IPS-15b (cell line): Measurements from ENCODE around the gene HLA-E.
A peak's percentile ranks its signal among the peaks of the same experiment; 100 is the strongest.
"Not testable (repeated sequence)": the region's sequence is repeated elsewhere in the genome, so short reads cannot be mapped to it uniquely, and the experiment has no call there.

Experiments
- H3K27me3 ChIP-seq: one replicate; pipeline ENCODE4 v1.6.1; 2013; ENCODE audit warnings: low read length; ENCODE audit not compliant: control insufficient read depth, insufficient read depth
- H3K36me3 ChIP-seq: one replicate; pipeline ENCODE4 v1.6.1; 2013; ENCODE audit warnings: low read length; ENCODE audit not compliant: control insufficient read depth, insufficient read depth
- H3K4me1 ChIP-seq: one replicate; pipeline ENCODE4 v1.6.1; 2013; ENCODE audit warnings: mild to moderate bottlenecking, low read length; ENCODE audit not compliant: control insufficient read depth, insufficient read depth
- H3K4me3 ChIP-seq: one replicate; pipeline ENCODE4 v1.5.1; 2013; ENCODE audit warnings: low read depth, low read length
- H3K9ac ChIP-seq: one replicate; pipeline ENCODE4 v1.6.1; 2013; ENCODE audit warnings: low read depth, mild to moderate bottlenecking, low read length
- H3K9me3 ChIP-seq: one replicate; pipeline ENCODE4 v1.6.1; 2013; ENCODE audit warnings: mild to moderate bottlenecking, low read length; ENCODE audit not compliant: control insufficient read depth, insufficient read depth

The HLA-E gene

DNA sequence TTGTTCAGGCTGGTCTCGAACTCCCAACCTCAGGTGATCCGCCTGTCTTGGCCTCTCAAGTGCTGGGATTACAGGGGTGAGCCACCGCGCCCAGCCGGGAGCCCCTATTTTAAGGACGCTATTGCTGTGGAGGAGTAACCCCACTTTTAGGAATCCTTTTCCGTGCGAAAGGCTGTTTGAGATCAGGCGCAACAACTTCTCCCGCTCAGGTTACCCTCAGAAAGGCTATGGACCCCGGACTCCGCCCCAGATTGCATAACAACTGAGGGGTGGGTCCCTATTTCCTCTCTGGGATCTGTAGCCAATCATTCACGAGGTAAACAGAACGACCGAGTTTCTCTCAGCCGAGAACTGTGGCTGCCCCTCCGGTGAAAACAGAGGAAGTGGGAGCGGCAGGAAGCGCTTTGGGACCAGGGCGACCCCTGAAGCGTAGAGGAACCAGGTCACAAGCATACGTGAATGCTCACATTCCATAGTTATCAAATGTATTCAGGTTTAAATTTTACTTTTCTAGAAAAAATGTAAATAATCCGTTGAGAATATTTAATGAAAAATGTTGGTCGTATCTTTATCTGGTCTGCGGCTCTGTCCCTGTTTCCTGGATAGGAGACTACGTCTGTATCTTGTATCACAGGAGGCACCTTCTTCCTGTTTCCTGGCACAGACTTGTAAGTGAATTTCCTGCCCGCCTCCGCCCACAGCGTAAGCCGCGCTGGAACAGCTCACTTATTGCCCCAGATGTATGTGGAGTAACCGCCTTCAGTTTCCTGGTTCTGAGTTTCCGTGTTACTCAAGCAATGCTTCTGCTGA lies 26.8 kb downstream of the HLA-E start:
- Histone ChIP-seq H3K9ac (peak overlapping the region; percentile 37), H3K4me3 (peak overlapping the region; percentile 67), H3K36me3 (no peaks in the 10 kb centered on the region), H3K4me1 (peaks cover 8% of the 10 kb centered on the region), H3K27me3 (no peaks in the 10 kb centered on the region), H3K9me3 (no peaks in the 10 kb centered on the region)

DNA sequence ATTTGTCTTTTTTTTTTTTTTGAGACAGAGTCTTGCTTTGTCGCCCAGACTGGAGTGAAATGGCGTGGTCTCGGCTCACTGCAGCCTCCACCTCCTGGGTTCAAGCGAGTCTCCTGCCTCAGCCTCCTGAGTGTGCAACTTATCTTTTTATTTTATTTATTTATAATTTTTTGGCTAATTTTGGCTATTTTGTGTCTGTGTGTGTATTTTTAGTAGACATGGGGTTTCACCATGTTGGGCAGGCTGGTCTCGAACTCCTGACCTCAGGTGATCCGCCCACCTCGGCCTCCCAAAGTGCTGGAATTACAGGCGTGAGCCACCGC lies 27.4 kb downstream of the HLA-E start:
- not testable (repeated sequence) for H3K9ac ChIP-seq, H3K9me3 ChIP-seq, H3K36me3 ChIP-seq, H3K27me3 ChIP-seq, H3K4me1 ChIP-seq
- peak overlapping the region; percentile 67 for H3K4me3 ChIP-seq

DNA sequence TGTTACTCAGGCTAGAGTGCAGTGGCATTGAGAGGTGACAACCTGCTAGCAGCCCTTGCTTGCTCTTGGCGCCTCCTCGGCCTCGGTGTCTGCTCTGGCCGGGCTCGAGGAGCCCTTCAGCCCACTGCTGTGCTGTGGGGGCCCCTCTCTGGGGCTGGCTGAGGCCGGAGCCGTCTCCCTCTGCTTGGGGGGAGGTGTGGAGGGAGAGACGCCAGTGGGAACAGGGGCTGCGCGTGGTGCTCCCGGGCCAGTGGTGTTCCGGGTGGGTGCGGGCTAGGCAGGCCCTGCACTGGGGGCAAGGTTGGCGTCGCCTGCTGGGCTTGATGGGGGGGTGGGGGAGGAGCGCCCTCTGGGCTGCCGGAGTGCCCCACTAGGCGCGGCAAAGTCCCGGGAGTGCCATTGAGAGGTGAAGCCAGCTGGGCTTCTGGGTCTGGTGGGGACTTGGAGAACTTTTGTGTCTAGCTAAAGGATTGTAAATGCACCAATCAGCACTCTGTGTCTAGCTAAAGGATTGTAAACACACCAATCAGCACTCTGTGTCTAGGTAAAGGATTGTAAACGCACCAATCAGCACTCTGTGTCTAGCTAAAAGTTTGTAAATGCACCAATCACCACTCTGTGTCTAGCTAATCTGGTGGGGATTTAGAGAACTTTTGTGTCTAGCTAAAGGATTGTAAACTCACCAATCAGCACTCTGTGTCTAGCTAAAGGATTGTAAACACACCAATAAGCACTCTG lies 28.6 kb downstream of the HLA-E start:
- H3K4me1 ChIP-seq, H3K36me3 ChIP-seq, H3K9ac ChIP-seq, H3K9me3 ChIP-seq, H3K4me3 ChIP-seq, H3K27me3 ChIP-seq: not testable (repeated sequence)

DNA sequence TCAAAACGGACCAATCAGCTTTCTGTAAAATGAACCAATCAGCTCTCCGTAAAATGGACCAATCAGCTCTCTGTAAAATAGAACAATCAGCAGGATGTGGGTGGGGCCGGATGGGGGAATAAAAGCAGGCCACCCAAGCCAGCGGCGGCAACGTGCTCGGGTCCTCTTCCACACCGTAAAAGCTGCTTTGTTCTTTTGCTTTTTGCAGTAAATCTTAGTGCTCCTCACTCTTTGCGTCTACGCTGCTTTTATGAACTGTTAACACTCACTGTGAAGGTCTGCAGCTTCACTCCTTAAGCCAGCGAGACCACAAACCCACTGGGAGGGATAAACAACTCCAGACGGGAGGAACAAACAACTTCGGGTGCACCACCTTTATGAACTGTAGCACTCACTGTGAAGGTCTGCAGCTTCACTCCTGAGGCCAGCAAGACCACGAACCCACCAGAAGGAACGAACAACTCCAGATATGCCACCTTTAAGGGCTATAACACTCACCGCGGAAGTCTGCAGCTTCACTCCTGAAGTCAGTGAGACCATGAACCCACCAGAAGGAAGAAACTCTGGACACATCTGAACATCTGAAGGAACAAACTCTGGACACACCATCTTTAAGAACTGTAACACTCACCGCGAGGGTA lies 29.3 kb downstream of the HLA-E start:
- not testable (repeated sequence) for H3K9me3 ChIP-seq, H3K4me3 ChIP-seq, H3K36me3 ChIP-seq, H3K9ac ChIP-seq, H3K27me3 ChIP-seq, H3K4me1 ChIP-seq

DNA sequence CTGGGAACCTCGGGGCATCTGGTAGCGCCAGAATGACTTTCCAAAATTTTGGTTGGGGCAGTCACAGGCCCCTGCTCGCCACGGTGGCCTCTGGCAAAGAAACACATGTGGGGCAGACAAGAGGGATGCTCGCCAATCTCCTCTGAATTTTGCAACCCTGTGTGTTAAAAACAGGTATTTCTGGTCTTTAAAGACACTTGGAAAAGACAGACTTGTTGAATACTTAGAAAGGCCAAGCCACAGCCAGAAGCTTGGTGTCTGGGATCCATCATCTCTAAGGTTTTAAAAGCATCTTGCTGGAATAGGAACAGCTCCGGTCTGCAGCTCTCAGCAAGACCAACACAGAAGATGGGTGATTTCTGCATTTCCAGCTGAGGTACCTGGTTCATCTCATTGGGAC lies 31.2 kb downstream of the HLA-E start:
- Histone ChIP-seq H3K9ac (no peak overlapping the region), H3K4me1 (no peaks in the 10 kb centered on the region), H3K9me3 (no peaks in the 10 kb centered on the region), H3K4me3 (no peak overlapping the region), H3K36me3 (no peaks in the 10 kb centered on the region), H3K27me3 (no peaks in the 10 kb centered on the region)

DNA sequence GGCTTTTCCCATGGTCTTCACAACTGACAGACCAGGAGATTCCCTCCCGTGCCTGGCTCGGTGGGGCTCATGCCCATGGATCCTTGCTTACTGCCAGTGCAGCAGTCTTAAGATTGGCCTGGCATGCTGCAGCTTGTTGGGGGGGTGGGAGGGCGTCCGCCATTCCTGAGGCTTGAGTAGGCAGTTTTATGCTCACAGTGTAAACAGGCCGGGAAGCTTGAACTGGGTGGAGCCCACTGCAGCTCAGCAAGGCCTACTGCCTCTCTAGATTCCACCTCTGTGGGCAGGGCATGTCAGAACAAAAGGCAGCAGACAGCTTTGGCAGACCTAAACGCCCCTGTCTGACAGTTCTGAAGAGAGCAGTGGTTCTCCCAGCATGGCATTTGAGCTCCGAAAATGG lies 31.8 kb downstream of the HLA-E start:
- H3K9me3 ChIP-seq, H3K27me3 ChIP-seq, H3K9ac ChIP-seq, H3K4me3 ChIP-seq, H3K36me3 ChIP-seq, H3K4me1 ChIP-seq: not testable (repeated sequence)

DNA sequence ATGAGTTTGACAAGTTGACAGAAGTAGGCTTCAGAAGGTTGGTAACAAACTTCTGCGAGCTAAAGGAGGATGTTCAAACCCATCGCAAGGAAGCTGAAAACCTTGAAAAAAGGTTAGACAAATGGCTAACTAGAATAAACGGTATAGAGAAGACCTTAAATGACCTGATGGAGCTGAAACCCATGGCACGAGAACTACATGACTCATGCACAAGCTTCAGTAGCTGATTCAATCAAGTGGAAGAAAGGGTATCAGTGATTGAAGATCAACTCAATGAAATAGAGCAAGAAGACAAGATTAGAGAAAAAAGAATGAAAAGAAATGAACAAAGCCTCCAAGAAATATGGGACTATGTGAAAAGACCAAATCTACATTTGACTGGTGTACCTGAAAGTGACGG lies 32.6 kb downstream of the HLA-E start:
- H3K4me3 ChIP-seq, H3K9ac ChIP-seq, H3K36me3 ChIP-seq, H3K4me1 ChIP-seq, H3K9me3 ChIP-seq, H3K27me3 ChIP-seq: not testable (repeated sequence)

DNA sequence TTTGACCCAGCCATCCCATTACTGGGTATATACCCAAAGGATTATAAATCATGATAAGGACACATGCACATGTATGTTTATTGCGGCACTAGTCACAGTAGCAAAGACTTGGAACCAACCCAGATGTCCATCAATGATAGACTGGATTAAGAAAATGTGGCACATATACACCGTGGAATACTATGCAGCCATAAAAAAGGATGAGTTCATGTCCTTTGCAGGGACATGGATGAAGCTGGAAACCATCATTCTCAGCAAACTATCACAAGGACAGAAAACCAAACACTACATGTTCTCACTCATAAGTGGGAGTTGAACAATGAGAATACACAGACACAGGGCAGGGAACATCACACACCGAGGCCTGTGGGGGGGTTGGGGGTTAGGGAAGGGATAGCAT lies 37.1 kb downstream of the HLA-E start:
- H3K4me1 ChIP-seq, H3K9me3 ChIP-seq, H3K9ac ChIP-seq, H3K36me3 ChIP-seq, H3K27me3 ChIP-seq, H3K4me3 ChIP-seq: not testable (repeated sequence)

DNA sequence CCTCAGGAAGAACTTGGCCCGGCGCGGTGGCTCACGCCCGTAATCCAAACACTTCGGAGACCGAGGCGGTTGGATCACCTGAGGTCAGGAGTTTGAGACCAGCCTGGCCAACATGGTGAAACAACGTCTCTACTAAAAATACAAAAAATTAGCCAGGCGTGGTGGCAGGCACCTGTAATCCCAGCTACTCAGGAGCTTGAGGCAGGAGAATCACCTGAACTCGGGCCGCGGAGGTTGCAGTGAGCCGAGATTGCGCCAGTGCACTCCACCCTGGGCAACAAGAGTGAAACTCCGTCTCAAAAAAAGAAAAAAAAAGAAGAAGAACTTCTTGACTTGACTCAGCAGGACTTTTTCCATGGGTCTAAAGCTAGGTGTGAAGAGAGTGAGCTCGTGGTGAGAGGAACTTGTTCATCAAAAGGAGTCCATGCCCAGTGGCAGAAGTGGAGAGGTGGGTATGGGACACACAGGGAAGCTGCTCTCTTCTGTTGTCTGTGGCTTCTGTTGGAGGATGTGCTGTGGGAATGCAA lies 40.1 kb downstream of the HLA-E start:
- H3K4me3 ChIP-seq, H3K9me3 ChIP-seq, H3K36me3 ChIP-seq, H3K9ac ChIP-seq, H3K27me3 ChIP-seq, H3K4me1 ChIP-seq: not testable (repeated sequence)

DNA sequence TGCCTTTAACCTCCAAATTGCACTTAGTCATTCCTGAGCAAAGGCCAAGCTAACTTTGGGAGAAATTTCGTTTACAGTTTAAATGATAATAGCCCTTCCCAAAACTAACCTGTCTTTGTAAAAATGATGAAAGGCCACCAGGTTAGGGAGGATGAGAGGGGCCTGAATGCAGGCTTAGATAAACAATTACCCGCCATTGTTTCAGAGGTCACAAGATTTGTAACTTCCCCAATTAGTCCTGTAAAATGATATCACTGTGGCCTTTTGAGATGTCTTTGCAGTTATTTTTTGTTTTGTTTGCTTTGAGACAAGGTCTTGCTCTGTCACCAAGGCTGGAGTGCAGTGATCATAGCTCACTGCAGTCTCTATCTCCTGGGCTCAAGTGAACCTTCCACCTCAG lies 40.7 kb downstream of the HLA-E start:
- Histone ChIP-seq H3K4me3 (no peak overlapping the region), H3K4me1 (no peaks in the 10 kb centered on the region), H3K27me3 (no peaks in the 10 kb centered on the region)

DNA sequence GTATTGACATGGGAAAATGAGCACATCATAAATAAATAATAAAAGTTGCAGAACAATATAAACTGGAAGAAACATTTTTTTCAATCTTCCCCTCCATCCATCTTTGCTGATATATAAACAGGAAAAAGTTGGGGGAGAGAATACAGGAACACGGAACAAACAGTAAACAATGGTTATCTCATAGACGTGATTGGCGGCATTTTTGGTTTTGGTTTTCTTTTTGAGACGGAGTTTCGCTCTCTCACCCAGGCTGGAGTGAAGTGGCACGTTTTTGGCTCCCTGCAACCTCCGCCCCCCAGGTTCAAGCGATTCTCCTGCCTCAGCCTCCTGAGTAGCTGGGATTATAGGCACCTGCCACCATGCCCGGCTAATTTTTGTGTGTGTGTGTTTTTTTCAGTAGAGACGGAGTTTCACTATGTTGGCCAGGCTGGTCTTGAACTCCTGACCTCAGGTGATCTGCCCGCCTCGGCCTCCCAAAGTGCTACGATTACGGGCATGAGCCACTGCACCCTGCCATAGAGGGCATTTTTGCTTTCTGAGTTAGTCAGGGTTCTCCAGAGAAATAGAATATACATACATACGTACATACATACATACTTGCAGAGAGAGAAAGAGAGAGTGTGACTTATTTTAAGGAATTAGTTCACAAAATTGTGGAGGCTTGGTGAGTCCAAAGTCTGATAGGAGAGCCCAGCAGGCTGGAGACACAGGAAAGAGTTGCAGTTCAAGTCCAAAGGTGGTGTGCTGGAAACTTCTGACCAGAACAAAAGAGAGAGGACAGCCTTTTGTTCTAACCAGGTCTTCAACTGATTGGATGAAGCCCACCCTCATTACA lies 44.4 kb downstream of the HLA-E start:
- no peak overlapping the region for H3K4me3 ChIP-seq
- H3K4me1 ChIP-seq = no peaks in the 10 kb centered on the region
- no peaks in the 10 kb centered on the region for H3K36me3 ChIP-seq
- H3K27me3 ChIP-seq = no peaks in the 10 kb centered on the region
- H3K9me3 ChIP-seq = no peaks in the 10 kb centered on the region
- no peak overlapping the region for H3K9ac ChIP-seq

More for the DNA sequence above, 40.7 kb downstream of the HLA-E start:
- Histone ChIP-seq H3K36me3 (no peaks in the 10 kb centered on the region), H3K9me3 (no peaks in the 10 kb centered on the region), H3K9ac (no peak overlapping the region)
